ENCODE results near the gene E2F1. TPM values are rescaled to one million over a fixed set of nuclear protein-coding genes. Genes with fewer than 3 reads are reported as not detected.
A peak's percentile ranks its signal among the peaks of the same experiment; 100 is the strongest.

Gene E2F1
- total RNA-seq, 4 donors from 2014 or later: 2.1 to 32.2 (median 4.9) TPM

- TF ChIP-seq CTCF (IDR thresholded peaks at IDR 0.05): peak in 3 of 6 experiments; percentile 8 to 29 (median 18)
- TF ChIP-seq POLR2A (IDR thresholded peaks at IDR 0.05): no peak
- no peak for DNase-seq
- peaks cover 0 to 8% (median 1%) of the 10 kb centered on the region in 4 donors for H3K4me1 ChIP-seq
- no peaks in the 10 kb centered on the region for H3K27me3 ChIP-seq
- no peak overlapping the region for H3K4me3 ChIP-seq
- no peaks in the 10 kb centered on the region for H3K9me3 ChIP-seq
- H3K27ac ChIP-seq: peak overlapping the region in 1 of 4 donors; percentile 11
- no peaks in the 10 kb centered on the region for H3K36me3 ChIP-seq
These were observed 38.4 kb upstream of the E2F1 start for GRCh38 chr20:33724439-33725094.

DNA sequence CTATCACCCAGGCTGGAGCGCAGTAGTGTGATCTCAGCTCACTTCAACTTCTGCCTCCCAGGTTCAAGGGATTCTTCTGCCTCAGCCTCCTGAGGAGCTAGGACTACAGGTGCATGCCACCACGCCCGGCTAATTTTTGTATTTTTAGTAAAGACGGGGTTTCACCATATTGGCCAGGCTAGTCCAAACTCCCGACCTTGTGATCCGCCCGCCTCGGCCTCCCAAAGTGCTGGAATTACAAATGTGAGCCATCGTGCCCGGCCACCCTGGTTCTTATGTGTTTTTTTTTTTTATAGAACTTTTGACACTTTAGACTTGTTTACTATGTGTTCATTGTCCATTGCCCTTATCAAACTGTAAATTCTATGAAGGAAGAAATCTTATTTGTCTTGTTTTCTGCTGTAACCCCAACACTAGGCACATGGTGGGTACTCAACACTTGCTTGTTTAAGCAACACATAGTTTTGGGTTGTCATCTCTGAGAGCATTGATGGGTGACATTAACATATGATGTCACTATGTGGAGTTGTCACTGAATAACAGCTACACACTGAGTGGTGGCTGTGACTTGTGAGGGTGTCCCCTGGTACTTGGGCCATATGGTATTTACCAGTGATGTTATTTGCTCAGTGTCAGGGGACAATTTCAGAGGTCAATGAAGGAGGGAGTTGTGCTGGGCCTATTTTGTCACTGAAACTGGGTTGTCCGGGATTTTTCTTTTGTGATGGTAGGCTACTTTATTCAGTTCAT, 35.4 kb upstream of the E2F1 start:
- Histone ChIP-seq H3K4me3 (no peak overlapping the region), H3K9me3 (no peaks in the 10 kb centered on the region), H3K27me3 (no peaks in the 10 kb centered on the region), H3K36me3 (no peaks in the 10 kb centered on the region), H3K27ac (no peak overlapping the region), H3K4me1 (peaks cover 0 to 18% (median 6%) of the 10 kb centered on the region in 4 donors)
- TF ChIP-seq CTCF (IDR thresholded peaks at IDR 0.05) (no peak), POLR2A (IDR thresholded peaks at IDR 0.05) (no peak)
- DNase-seq: no peak

DNA sequence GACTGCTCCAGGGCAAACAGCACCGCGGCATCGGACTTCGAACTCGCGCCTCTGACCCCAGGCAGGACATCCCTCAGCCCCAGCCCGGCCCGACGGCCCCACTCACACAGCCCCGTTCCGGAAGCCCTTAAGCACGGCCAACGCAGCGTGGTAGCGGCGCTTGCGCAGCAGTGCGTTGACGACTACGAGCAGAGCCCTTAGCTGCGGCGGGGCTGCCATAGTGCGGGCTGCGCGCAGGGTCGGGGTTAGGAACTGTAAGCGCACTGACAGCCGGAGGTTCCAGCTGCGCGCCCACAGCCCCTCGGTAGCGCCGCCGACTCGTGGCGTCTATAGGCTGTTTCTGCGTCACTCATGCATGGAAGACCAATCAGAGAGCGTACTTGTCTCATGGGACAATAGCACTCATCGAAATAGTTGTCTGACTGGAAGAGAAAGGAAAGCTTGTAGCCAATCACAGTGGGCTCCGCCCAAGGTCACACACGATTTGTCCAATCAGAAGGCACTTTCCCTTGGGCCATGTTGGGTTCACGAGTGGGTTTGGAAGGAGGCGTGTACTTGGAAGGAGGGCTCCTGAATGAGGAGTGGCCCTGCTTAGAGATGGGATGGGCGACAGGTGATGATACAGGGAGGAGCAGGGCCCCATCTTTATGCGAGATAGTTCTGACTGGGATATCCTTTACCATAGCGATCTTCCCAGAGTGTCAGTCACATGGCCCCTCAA, 34.0 kb upstream of the E2F1 start, which contains the start of gene PXMP4:
Gene PXMP4, minus strand, starts transcription at position 322 of the 721 bp plus-strand sequence. Its CDS starts 103 bp downstream, at position 219.
- peak; percentile 87 to 95 (median 89) for DNase-seq

GRCh38 chr20:33719277-33719988, 33.2 kb upstream of the E2F1 start:
- DNase-seq: no peak

More for the DNA sequence above, 34.0 kb upstream of the E2F1 start, which contains the start of gene PXMP4:
- Histone ChIP-seq H3K9me3 (no peaks in the 10 kb centered on the region), H3K4me3 (peak within 1 kb of the TSS; percentile 80 to 94 (median 90)), H3K27ac (peak within 1 kb of the TSS; percentile 72 to 86 (median 78)), H3K27me3 (no peaks in the 10 kb centered on the region), H3K4me1 (peaks cover 0 to 18% (median 6%) of the 10 kb centered on the region in 4 donors), H3K36me3 (peaks cover 0 to 4% (median 0%) of the 10 kb centered on the region in 3 donors)
- peak in 1 of 6 experiments; percentile 13 for TF ChIP-seq CTCF (IDR thresholded peaks at IDR 0.05)
- TF ChIP-seq POLR2A (IDR thresholded peaks at IDR 0.05): peak; percentile 47 to 51

More at GRCh38 chr20:33719277-33719988, 33.2 kb upstream of the E2F1 start:
- Histone ChIP-seq H3K27me3 (no peaks in the 10 kb centered on the region), H3K27ac (peak overlapping the region; percentile 72 to 86 (median 78)), H3K36me3 (peaks cover 0 to 11% (median 0%) of the 10 kb centered on the region in 3 donors), H3K4me3 (peak overlapping the region; percentile 80 to 94 (median 90)), H3K9me3 (no peaks in the 10 kb centered on the region), H3K4me1 (peaks cover 0 to 18% (median 6%) of the 10 kb centered on the region in 4 donors)
- TF ChIP-seq POLR2A (IDR thresholded peaks at IDR 0.05): no peak
- TF ChIP-seq CTCF (IDR thresholded peaks at IDR 0.05): no peak
